Measurements from ENCODE around the gene ARAP2.
A peak's percentile ranks its signal among the peaks of the same experiment; 100 is the strongest.

The ARAP2 gene

DNA sequence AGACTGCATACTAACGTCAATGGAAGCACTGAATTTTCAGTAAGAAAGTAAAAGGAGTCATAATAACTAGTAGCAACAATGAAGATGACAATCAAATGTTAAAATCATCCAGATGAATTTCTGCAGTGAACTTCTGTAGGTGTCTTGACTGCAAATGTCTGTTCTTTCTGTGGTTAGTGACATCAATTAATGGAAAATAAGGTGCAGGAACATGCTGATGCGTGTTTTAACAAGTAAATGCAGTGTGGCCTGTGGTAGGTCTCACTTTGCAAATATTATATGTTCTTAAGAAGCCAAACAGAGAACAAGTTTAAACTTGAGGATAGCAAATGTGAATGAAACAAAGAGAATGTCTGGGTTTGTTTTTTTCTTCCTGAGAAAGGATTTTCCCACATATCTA, 34.5 kb upstream of the ARAP2 start:
- TF ChIP-seq POLR2AphosphoS5 (IDR thresholded peaks at IDR 0.05; ENCODE audit: low read depth, low read length): no peak
- no peak for TF ChIP-seq TAF1 (IDR thresholded peaks at IDR 0.05; ENCODE audit: borderline replicate concordance, low read depth, low read length)
- peak; percentile 56 for FAIRE-seq
- DNase-seq (ENCODE audit: insufficient read length): no peak

DNA sequence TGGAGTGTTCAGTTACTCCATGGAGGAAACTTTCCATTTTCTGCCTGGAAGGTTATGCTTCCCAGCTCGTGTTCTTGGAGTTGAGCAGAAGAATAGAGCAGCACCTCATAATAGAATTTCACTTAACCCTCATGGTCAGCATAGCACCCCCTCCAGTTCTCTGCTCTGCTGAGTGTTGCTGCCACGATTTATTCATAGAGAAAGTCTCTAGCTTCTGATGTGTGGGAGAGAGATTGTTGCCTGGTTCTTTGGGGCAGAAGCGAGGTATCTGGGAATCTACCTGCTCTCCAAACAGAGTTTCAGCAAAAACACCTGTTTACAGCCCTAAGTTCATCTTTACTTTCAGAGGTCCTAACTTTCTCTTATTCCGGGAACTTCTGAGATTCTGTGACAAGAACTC, 33.2 kb upstream of the ARAP2 start:
- TF ChIP-seq POLR2AphosphoS5 (IDR thresholded peaks at IDR 0.05; ENCODE audit: low read depth, low read length) (no peak), TAF1 (IDR thresholded peaks at IDR 0.05; ENCODE audit: borderline replicate concordance, low read depth, low read length) (no peak), POLR2A (IDR thresholded peaks at IDR 0.05; ENCODE audit: low read depth, low read length) (no peak)
- no peak for DNase-seq (ENCODE audit: insufficient read length)
- FAIRE-seq: peak; percentile 9

DNA sequence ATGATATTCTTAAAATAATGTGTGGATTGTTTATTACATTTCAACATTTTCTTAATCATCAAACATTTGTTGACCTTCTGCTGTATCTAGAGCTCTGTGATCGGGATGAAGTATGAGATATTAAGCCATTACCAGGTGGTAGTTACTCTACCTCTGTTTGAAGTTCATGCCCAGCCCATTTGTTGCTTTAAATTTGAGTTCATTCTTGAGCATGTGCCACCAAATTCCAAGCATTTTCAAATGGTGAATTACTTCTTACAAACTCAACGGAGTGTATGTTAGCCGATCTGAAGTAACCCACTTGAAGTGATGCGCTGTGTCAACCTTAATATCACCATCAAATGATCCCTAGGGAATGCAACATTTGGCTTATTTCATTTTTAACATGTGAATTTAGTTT, 29.8 kb upstream of the ARAP2 start:
- FAIRE-seq: no peak
- DNase-seq (ENCODE audit: insufficient read length): no peak
- no peak for TF ChIP-seq TAF1 (IDR thresholded peaks at IDR 0.05; ENCODE audit: borderline replicate concordance, low read depth, low read length)
- TF ChIP-seq POLR2A (IDR thresholded peaks at IDR 0.05; ENCODE audit: low read depth, low read length): no peak
- TF ChIP-seq POLR2AphosphoS5 (IDR thresholded peaks at IDR 0.05; ENCODE audit: low read depth, low read length): no peak

- no peak for DNase-seq (ENCODE audit: insufficient read length)
These were observed 29.0 kb upstream of the ARAP2 start for GRCh38 chr4:36273276-36273675.

GRCh38 chr4:36269533-36270173, 25.3 kb upstream of the ARAP2 start:
- DNase-seq (ENCODE audit: insufficient read length): no peak
- TF ChIP-seq POLR2AphosphoS5 (IDR thresholded peaks at IDR 0.05; ENCODE audit: low read depth, low read length) (no peak), TAF1 (IDR thresholded peaks at IDR 0.05; ENCODE audit: borderline replicate concordance, low read depth, low read length) (no peak), POLR2A (IDR thresholded peaks at IDR 0.05; ENCODE audit: low read depth, low read length) (no peak)
- no peak for FAIRE-seq

More at GRCh38 chr4:36273276-36273675, 29.0 kb upstream of the ARAP2 start:
- no peak for TF ChIP-seq POLR2A (IDR thresholded peaks at IDR 0.05; ENCODE audit: low read depth, low read length)
- no peak for TF ChIP-seq TAF1 (IDR thresholded peaks at IDR 0.05; ENCODE audit: borderline replicate concordance, low read depth, low read length)
- TF ChIP-seq POLR2AphosphoS5 (IDR thresholded peaks at IDR 0.05; ENCODE audit: low read depth, low read length): no peak
- FAIRE-seq: no peak

DNA sequence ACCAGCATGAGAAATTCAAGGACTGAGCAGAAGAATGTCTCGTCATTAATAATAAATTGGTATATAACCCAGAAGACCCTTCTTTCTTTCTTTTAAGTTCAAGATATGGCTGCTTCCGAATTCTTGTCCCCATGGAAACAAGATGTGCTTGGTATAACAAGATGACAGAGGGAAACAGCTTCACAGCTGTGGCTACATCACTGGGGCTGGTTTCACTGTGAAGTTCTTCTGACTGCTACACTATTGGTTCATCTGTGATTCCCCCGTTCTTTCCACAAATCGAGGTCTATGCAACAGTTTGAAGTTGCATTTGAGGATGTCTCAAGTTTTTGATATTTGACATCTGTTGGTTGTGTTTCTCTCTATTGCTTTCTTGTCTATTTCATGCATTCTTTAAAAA, 24.8 kb upstream of the ARAP2 start:
- DNase-seq (ENCODE audit: insufficient read length) (no peak), FAIRE-seq (no peak)
- TF ChIP-seq POLR2A (IDR thresholded peaks at IDR 0.05; ENCODE audit: low read depth, low read length) (no peak), TAF1 (IDR thresholded peaks at IDR 0.05; ENCODE audit: borderline replicate concordance, low read depth, low read length) (no peak), POLR2AphosphoS5 (IDR thresholded peaks at IDR 0.05; ENCODE audit: low read depth, low read length) (no peak)

DNA sequence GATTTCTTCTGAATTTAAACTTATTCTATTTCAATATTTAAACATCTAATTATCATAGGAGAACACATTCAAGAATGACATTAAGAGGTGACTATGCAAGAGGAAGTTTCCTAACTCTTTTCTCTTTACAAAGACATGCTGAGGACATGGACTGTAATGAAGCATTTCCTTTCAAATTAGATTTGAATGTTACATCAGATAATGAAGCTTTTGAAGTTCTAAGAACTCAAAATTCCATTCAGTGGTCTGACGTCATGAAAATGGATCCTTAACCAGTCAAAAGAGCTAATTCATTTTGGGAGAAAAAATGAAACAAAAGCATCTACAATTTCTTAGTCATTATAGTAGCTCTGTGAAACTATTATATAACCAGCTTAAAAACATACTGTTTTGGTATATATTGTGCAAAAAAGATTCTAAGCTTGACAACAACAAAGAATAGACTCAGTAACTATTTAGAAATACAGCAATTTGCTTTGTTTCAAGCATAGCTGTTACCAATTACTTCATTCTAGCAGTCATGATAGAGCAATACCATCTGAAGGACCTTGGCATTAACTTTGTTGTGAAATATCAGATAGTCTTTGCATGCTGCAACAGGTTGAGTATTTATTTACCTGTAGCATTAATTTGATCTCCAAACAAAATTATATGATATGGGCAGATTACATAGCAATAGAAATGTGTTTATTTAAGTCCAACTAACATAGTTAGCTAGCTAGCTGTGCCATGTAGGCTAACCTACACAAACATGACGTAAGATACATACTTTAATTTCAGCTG, 23.4 kb upstream of the ARAP2 start:
- DNase-seq (ENCODE audit: insufficient read length): no peak
- TF ChIP-seq POLR2A (IDR thresholded peaks at IDR 0.05; ENCODE audit: low read depth, low read length): no peak
- TF ChIP-seq POLR2AphosphoS5 (IDR thresholded peaks at IDR 0.05; ENCODE audit: low read depth, low read length): no peak
- no peak for TF ChIP-seq TAF1 (IDR thresholded peaks at IDR 0.05; ENCODE audit: borderline replicate concordance, low read depth, low read length)
- FAIRE-seq: no peak

GRCh38 chr4:36264207-36264826, 20.0 kb upstream of the ARAP2 start:
- DNase-seq (ENCODE audit: insufficient read length): no peak
- no peak for FAIRE-seq
- TF ChIP-seq TAF1 (IDR thresholded peaks at IDR 0.05; ENCODE audit: borderline replicate concordance, low read depth, low read length) (no peak), POLR2AphosphoS5 (IDR thresholded peaks at IDR 0.05; ENCODE audit: low read depth, low read length) (no peak), POLR2A (IDR thresholded peaks at IDR 0.05; ENCODE audit: low read depth, low read length) (no peak)

DNA sequence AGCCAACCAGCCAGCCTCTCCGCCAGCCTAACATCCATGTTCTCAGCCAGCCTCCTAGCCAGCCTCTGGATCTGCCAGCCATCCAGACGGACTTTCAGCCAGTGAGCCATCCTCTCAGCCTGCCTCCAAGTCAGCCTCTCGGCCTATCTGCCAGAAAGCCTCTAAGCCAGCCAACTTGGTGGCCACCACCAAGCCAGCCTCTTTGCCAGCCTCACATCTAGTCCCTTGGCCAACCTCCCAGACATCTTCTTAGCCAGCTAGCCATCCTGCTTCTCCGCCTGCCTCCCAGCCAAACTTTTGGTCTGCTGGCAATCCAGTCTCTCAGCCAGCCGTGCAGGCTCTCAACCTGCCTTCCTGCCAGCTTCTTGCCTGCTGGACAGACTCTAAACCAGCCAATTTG, 16.4 kb upstream of the ARAP2 start:
- no peak for FAIRE-seq
- no peak for DNase-seq (ENCODE audit: insufficient read length)

DNA sequence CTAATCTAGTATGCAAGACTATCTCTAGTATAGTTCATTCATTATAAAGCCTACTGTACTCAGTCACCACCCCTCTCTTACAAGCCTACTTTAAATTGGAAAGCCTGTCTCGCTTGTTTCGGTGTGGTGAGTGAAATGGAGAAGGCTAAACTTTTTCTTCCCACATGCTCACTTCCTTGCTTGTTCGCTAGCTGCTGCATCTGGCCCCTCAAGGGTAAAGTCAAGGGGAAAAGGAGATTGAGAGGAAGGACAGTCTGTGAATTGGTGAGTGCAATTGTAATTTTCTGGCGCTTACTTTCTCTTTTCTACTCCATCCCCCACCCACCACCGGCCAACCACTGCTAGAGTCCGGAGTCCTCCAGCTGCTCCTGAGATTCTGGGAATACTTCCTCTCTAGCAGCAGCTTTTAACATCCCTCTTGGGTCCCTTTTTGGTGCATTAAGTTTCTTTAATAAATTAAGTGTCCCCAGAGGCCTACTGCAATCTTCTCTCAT, 12.1 kb upstream of the ARAP2 start:
- no peak for TF ChIP-seq POLR2A (IDR thresholded peaks at IDR 0.05; ENCODE audit: low read depth, low read length)
- TF ChIP-seq POLR2AphosphoS5 (IDR thresholded peaks at IDR 0.05; ENCODE audit: low read depth, low read length): no peak
- TF ChIP-seq TAF1 (IDR thresholded peaks at IDR 0.05; ENCODE audit: borderline replicate concordance, low read depth, low read length): no peak
- DNase-seq (ENCODE audit: insufficient read length) (no peak), FAIRE-seq (peak; percentile 93)

More for the DNA sequence above, 16.4 kb upstream of the ARAP2 start:
- no peak for TF ChIP-seq TAF1 (IDR thresholded peaks at IDR 0.05; ENCODE audit: borderline replicate concordance, low read depth, low read length)
- no peak for TF ChIP-seq POLR2AphosphoS5 (IDR thresholded peaks at IDR 0.05; ENCODE audit: low read depth, low read length)
- no peak for TF ChIP-seq POLR2A (IDR thresholded peaks at IDR 0.05; ENCODE audit: low read depth, low read length)

GRCh38 chr4:36255577-36255976, 11.3 kb upstream of the ARAP2 start:
- peak; percentile 98 for FAIRE-seq
- TF ChIP-seq POLR2AphosphoS5 (IDR thresholded peaks at IDR 0.05; ENCODE audit: low read depth, low read length) (0 out of 2 replicates have a peak, but pooled peaks have one; percentile 26), POLR2A (IDR thresholded peaks at IDR 0.05; ENCODE audit: low read depth, low read length) (no peak)
- no peak for DNase-seq (ENCODE audit: insufficient read length)
